HEK293 (cell line): Measurements from ENCODE around the gene DNAAF9.

Source experiments
- BCL6B ChIP-seq: fragments of 450-650 bp; formaldehyde crosslinking; IDR thresholded peaks from 2 replicates; pipeline ENCODE4 v1.5.1; 2017; ENCODE audit warnings: missing biosample characterization, missing genetic modification characterization
- INSM2 ChIP-seq: fragments of 450-650 bp; formaldehyde crosslinking; IDR thresholded peaks from 2 replicates; pipeline ENCODE4 v1.5.1; 2016; ENCODE audit warnings: missing biosample characterization, missing genetic modification characterization
- KLF1 ChIP-seq: fragments of 450-650 bp; formaldehyde crosslinking; IDR thresholded peaks from 2 replicates; pipeline ENCODE4 v1.5.1; 2016; ENCODE audit warnings: missing biosample characterization, missing genetic modification characterization
- OSR2 ChIP-seq: fragments of 450-650 bp; formaldehyde crosslinking; IDR thresholded peaks from 2 replicates; pipeline ENCODE4 v1.5.1; 2016; ENCODE audit warnings: missing biosample characterization, missing genetic modification characterization
- PRDM1 ChIP-seq: fragments of 450-650 bp; formaldehyde crosslinking; IDR thresholded peaks from 2 replicates; pipeline ENCODE4; 2016; ENCODE audit warnings: missing biosample characterization, missing genetic modification characterization
- PRDM2 ChIP-seq: fragments of 450-650 bp; formaldehyde crosslinking; IDR thresholded peaks from 2 replicates; pipeline ENCODE4 v1.5.1; 2016; ENCODE audit warnings: missing biosample characterization, missing genetic modification characterization, borderline replicate concordance
- RBAK ChIP-seq: fragments of 450-650 bp; formaldehyde crosslinking; IDR thresholded peaks from 2 replicates; pipeline ENCODE4 v1.5.1; 2016; ENCODE audit warnings: missing biosample characterization, missing genetic modification characterization
- SP7 ChIP-seq: fragments of 450-650 bp; formaldehyde crosslinking; IDR thresholded peaks from 2 replicates; pipeline ENCODE4 v1.5.1; 2016; ENCODE audit warnings: missing biosample characterization, missing genetic modification characterization
- ZBTB1 ChIP-seq: fragments of 450-650 bp; formaldehyde crosslinking; IDR thresholded peaks from 2 replicates; pipeline ENCODE4 v1.5.1; 2016; ENCODE audit warnings: missing biosample characterization, missing genetic modification characterization
- ZBTB8A ChIP-seq: fragments of 450-650 bp; formaldehyde crosslinking; IDR thresholded peaks from 2 replicates; pipeline ENCODE4 v1.5.1; 2016; ENCODE audit warnings: missing biosample characterization, missing genetic modification characterization
- ZIC2 ChIP-seq: fragments of 450-650 bp; formaldehyde crosslinking; IDR thresholded peaks from 2 replicates; pipeline ENCODE4 v1.5.1; 2016; ENCODE audit warnings: missing biosample characterization, missing genetic modification characterization
- ZNF223 ChIP-seq: fragments of 450-650 bp; formaldehyde crosslinking; IDR thresholded peaks from 2 replicates; pipeline ENCODE4 v1.5.1; 2016; ENCODE audit warnings: missing biosample characterization, missing genetic modification characterization
- ZNF23 ChIP-seq: fragments of 450-650 bp; formaldehyde crosslinking; IDR thresholded peaks from 2 replicates; pipeline ENCODE4 v1.5.1; 2016; ENCODE audit warnings: missing biosample characterization, missing genetic modification characterization, borderline replicate concordance
- ZNF26 ChIP-seq: fragments of 450-650 bp; formaldehyde crosslinking; IDR thresholded peaks from 2 replicates; pipeline ENCODE4 v1.5.1; 2016; ENCODE audit warnings: missing biosample characterization, missing genetic modification characterization
- ZNF292 ChIP-seq: fragments of 450-650 bp; formaldehyde crosslinking; IDR thresholded peaks from 2 replicates; pipeline ENCODE4 v1.5.1; 2016; ENCODE audit warnings: low read depth, missing biosample characterization, missing genetic modification characterization, borderline replicate concordance
- ZNF354C ChIP-seq: fragments of 450-650 bp; formaldehyde crosslinking; IDR thresholded peaks from 2 replicates; pipeline ENCODE4 v1.5.1; 2016; ENCODE audit warnings: missing biosample characterization, missing genetic modification characterization, low read depth, borderline replicate concordance
- ZNF362 ChIP-seq: fragments of 450-650 bp; formaldehyde crosslinking; IDR thresholded peaks from 2 replicates; pipeline ENCODE4 v1.5.1; 2016; ENCODE audit warnings: missing biosample characterization, missing genetic modification characterization
- ZNF473 ChIP-seq: fragments of 450-650 bp; formaldehyde crosslinking; IDR thresholded peaks from 2 replicates; pipeline ENCODE4 v1.5.1; 2017; ENCODE audit warnings: missing biosample characterization, missing genetic modification characterization
- ZNF488 ChIP-seq: fragments of 450-650 bp; formaldehyde crosslinking; IDR thresholded peaks from 2 replicates; pipeline ENCODE4 v1.5.1; 2016; ENCODE audit warnings: missing biosample characterization, missing genetic modification characterization
- ZNF529 ChIP-seq: fragments of 450-650 bp; formaldehyde crosslinking; IDR thresholded peaks from 2 replicates; pipeline ENCODE4 v1.5.1; 2017; ENCODE audit warnings: missing genetic modification characterization, missing biosample characterization; ENCODE audit not compliant: insufficient replicate concordance
- ZNF580 ChIP-seq: fragments of 450-650 bp; formaldehyde crosslinking; IDR thresholded peaks from 2 replicates; pipeline ENCODE4 v1.5.1; 2016; ENCODE audit warnings: missing biosample characterization, missing genetic modification characterization
- ZNF621 ChIP-seq: fragments of 450-650 bp; formaldehyde crosslinking; IDR thresholded peaks from 2 replicates; pipeline ENCODE4 v1.5.1; 2017; ENCODE audit warnings: missing biosample characterization, missing genetic modification characterization
- ZNF639 ChIP-seq: fragments of 450-650 bp; formaldehyde crosslinking; IDR thresholded peaks from 2 replicates; pipeline ENCODE4 v1.5.1; 2016; ENCODE audit warnings: missing biosample characterization, missing genetic modification characterization
- ZNF701 ChIP-seq: fragments of 450-650 bp; formaldehyde crosslinking; IDR thresholded peaks from 2 replicates; pipeline ENCODE4 v1.5.1; 2016; ENCODE audit warnings: missing biosample characterization, missing genetic modification characterization
- ZNF707 ChIP-seq: fragments of 450-650 bp; formaldehyde crosslinking; IDR thresholded peaks from 2 replicates; pipeline ENCODE4 v1.5.1; 2016; ENCODE audit warnings: missing biosample characterization, missing genetic modification characterization
- ZNF837 ChIP-seq: fragments of 450-650 bp; formaldehyde crosslinking; IDR thresholded peaks from 2 replicates; pipeline ENCODE4 v1.5.1; 2016; ENCODE audit warnings: missing biosample characterization, missing genetic modification characterization

Gene DNAAF9

GRCh38 chr20:3407040-3407770 lies at the start of gene DNAAF9 (continued):
- TF ChIP-seq BCL6B (tag by site-specific recombination) = no peak
- TF ChIP-seq OSR2 (tag by site-specific recombination) = no peak
- no peak for TF ChIP-seq PRDM1 (tag by site-specific recombination)
- TF ChIP-seq ZBTB8A = peak; percentile 71
- TF ChIP-seq ZNF362 (tag by site-specific recombination) = no peak
- no peak for TF ChIP-seq ZNF223
- no peak for TF ChIP-seq RBAK
- TF ChIP-seq ZNF23 = no peak
- no peak for TF ChIP-seq ZNF529 (tag by site-specific recombination)
- no peak for TF ChIP-seq ZNF837
- TF ChIP-seq INSM2 (tag by site-specific recombination) = no peak
- TF ChIP-seq ZNF639 = no peak
- no peak for TF ChIP-seq ZNF580 (tag by site-specific recombination)
- TF ChIP-seq ZBTB1 (tag by site-specific recombination) = no peak
- no peak for TF ChIP-seq ZNF473
- TF ChIP-seq ZNF621 = no peak
- no peak for TF ChIP-seq ZNF707 (tag by site-specific recombination)
- TF ChIP-seq ZNF701 = no peak
- TF ChIP-seq PRDM2 = no peak
- TF ChIP-seq ZNF354C (tag by site-specific recombination) = no peak
- no peak for TF ChIP-seq KLF1 (tag by site-specific recombination)
- TF ChIP-seq ZNF292 (tag by site-specific recombination) = no peak
- no peak for TF ChIP-seq ZNF26 (tag by site-specific recombination)
- TF ChIP-seq SP7 = no peak
- TF ChIP-seq ZIC2 = 0 out of 2 replicates have a peak, but pooled peaks have one; percentile 29
- TF ChIP-seq ZNF488 (tag by site-specific recombination) = no peak
